MM.1S (cell line): ENCODE data around the gene KRT8.

Experiments
- DNase-seq: peaks from one replicate; pipeline ENCODE4 v3.0.0-alpha.2; 2015
- H2AFZ ChIP-seq: fragments of 300-600 bp; sonication (generic); 2 replicates; pipeline ENCODE4 v1.6.0; 2016; ENCODE audit warnings: antibody characterized with exemption, low read length
- H3F3A ChIP-seq: fragments of 300-600 bp; sonication (generic); 2 replicates; pipeline ENCODE4 v1.6.1; 2016; ENCODE audit warnings: mild to moderate bottlenecking, antibody characterized with exemption, low read length, moderate library complexity, mixed read lengths; ENCODE audit not compliant: insufficient read depth
- H3K27ac ChIP-seq: fragments of 300-600 bp; sonication (generic); 2 replicates; pipeline ENCODE4 v1.5.1; 2016; ENCODE audit warnings: mild to moderate bottlenecking, low read length
- H3K27me3 ChIP-seq: fragments of 300-600 bp; sonication (generic); replicated peaks from 2 replicates; pipeline ENCODE4 v1.6.0; 2016; ENCODE audit warnings: low read length; ENCODE audit not compliant: insufficient read depth
- H3K36me3 ChIP-seq: fragments of 300-600 bp; sonication (generic); replicated peaks from 2 replicates; pipeline ENCODE4 v1.6.1; 2016; ENCODE audit warnings: mild to moderate bottlenecking, low read length, mixed read lengths; ENCODE audit not compliant: insufficient read depth
- H3K4me1 ChIP-seq: fragments of 300-600 bp; sonication (generic); 2 replicates; pipeline ENCODE4 v1.6.1; 2016; ENCODE audit warnings: low read length, mixed read lengths
- H3K4me2 ChIP-seq: fragments of 300-600 bp; sonication (generic); 2 replicates; pipeline ENCODE4 v1.6.0; 2016; ENCODE audit warnings: low read depth, low read length
- H3K4me3 ChIP-seq: fragments of 300-600 bp; sonication (generic); 2 replicates; pipeline ENCODE4 v1.5.1; 2016; ENCODE audit warnings: low read length, mixed read lengths
- H3K79me2 ChIP-seq: fragments of 300-600 bp; sonication (generic); 2 replicates; pipeline ENCODE4 v1.6.1; 2016; ENCODE audit warnings: mixed run types, low read length, mixed read lengths
- H3K9ac ChIP-seq: fragments of 300-600 bp; sonication (generic); 2 replicates; pipeline ENCODE4 v1.6.1; 2016; ENCODE audit warnings: low read length, mixed read lengths
- H3K9me2 ChIP-seq: fragments of 300-600 bp; sonication (generic); replicated peaks from 2 replicates; pipeline ENCODE4 v1.6.1; 2016; ENCODE audit warnings: mild to moderate bottlenecking, low read length, mixed read lengths; ENCODE audit not compliant: insufficient read depth
- H3K9me3 ChIP-seq: fragments of 300-600 bp; sonication (generic); replicated peaks from 2 replicates; pipeline ENCODE4 v1.6.1; 2016; ENCODE audit warnings: mild to moderate bottlenecking, low read length, mixed read lengths; ENCODE audit not compliant: insufficient read depth
- H4K20me1 ChIP-seq: fragments of 300-600 bp; sonication (generic); 2 replicates; pipeline ENCODE4 v1.6.1; 2016; ENCODE audit warnings: mild to moderate bottlenecking, low read length, moderate library complexity, mixed read lengths; ENCODE audit not compliant: insufficient read depth
- EZH2 ChIP-seq: fragments of 300-600 bp; sonication (generic); optimal IDR thresholded peaks from 2 replicates; pipeline ENCODE3; 2017; ENCODE audit warnings: low read depth, mild to moderate bottlenecking, antibody characterized with exemption, low read length, mixed read lengths
- EZH2phosphoT487 ChIP-seq: fragments of 300-600 bp; sonication (generic); IDR thresholded peaks from 2 replicates; pipeline ENCODE4 v1.6.1; 2018; ENCODE audit warnings: antibody characterized with exemption, low read length
- TF ChIP-seq, protein P1 (sequence below): fragments of 300-600 bp; sonication (generic); IDR thresholded peaks from 2 replicates; pipeline ENCODE4 v1.5.1; 2016; ENCODE audit warnings: antibody characterized with exemption, low read length, mixed read lengths

The KRT8 gene

DNA sequence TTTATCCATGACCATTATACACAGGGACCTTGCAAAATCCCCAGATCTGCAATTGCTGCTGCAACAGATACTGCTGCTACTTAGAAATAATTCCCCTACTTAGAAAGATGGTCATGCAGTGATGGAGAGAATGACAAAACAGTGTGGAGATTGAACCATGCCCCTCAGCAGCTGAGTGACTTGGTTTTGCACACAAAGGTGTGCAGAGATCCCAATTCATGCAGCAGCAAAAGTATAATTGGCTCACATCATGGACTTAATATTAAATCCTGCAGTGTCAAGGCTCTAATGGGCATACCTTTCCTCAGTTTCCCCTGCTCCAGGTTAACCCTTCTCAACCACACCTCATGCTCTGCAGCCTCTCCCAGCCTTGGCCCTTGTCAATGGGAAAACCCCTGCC is 53.1 kb downstream of the KRT8 start:
- Histone ChIP-seq H3F3A (no peaks in the 10 kb centered on the region), H3K4me2 (no peak overlapping the region), H3K9me3 (no peaks in the 10 kb centered on the region), H3K4me1 (no peaks in the 10 kb centered on the region), H3K27ac (no peak overlapping the region), H3K9me2 (no peaks in the 10 kb centered on the region), H3K36me3 (no peaks in the 10 kb centered on the region), H4K20me1 (no peaks in the 10 kb centered on the region), H2AFZ (no peak overlapping the region), H3K79me2 (no peaks in the 10 kb centered on the region), H3K4me3 (no peak overlapping the region), H3K27me3 (peaks cover 68% of the 10 kb centered on the region), H3K9ac (no peak overlapping the region)
- DNase-seq, result no peak
- TF ChIP-seq, protein P1, sequence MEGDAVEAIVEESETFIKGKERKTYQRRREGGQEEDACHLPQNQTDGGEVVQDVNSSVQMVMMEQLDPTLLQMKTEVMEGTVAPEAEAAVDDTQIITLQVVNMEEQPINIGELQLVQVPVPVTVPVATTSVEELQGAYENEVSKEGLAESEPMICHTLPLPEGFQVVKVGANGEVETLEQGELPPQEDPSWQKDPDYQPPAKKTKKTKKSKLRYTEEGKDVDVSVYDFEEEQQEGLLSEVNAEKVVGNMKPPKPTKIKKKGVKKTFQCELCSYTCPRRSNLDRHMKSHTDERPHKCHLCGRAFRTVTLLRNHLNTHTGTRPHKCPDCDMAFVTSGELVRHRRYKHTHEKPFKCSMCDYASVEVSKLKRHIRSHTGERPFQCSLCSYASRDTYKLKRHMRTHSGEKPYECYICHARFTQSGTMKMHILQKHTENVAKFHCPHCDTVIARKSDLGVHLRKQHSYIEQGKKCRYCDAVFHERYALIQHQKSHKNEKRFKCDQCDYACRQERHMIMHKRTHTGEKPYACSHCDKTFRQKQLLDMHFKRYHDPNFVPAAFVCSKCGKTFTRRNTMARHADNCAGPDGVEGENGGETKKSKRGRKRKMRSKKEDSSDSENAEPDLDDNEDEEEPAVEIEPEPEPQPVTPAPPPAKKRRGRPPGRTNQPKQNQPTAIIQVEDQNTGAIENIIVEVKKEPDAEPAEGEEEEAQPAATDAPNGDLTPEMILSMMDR, result no peak
- TF ChIP-seq EZH2phosphoT487 (no peak), EZH2 (no peak)

DNA sequence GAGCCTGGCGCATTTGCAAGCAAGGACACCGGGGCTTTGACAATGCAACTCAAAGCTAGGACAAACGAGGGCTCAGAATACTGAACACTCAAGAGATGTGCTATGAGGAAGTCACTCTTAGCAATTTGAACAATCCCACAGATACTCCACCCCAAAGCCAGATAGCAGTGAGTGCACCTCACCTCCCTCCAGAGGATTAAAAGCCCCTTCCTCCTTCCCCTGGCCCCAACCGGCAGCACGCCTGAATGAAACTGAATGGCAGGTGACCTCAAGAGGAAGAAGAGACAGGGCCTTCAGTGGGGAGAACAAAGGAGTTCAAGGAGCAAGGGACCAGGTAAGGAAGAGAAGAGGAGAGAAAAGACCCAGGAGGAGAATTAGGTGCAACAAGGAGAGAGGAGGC is 54.2 kb downstream of the KRT8 start:
- no peak for DNase-seq
- Histone ChIP-seq H4K20me1 (no peaks in the 10 kb centered on the region), H3K27ac (no peak overlapping the region), H3K36me3 (no peaks in the 10 kb centered on the region), H3K9me2 (no peaks in the 10 kb centered on the region), H3K4me3 (no peak overlapping the region), H2AFZ (no peak overlapping the region), H3K9me3 (no peaks in the 10 kb centered on the region), H3K27me3 (peaks cover 76% of the 10 kb centered on the region), H3F3A (no peaks in the 10 kb centered on the region), H3K9ac (no peak overlapping the region), H3K4me2 (no peak overlapping the region), H3K4me1 (no peaks in the 10 kb centered on the region), H3K79me2 (no peaks in the 10 kb centered on the region)
- TF ChIP-seq, protein P1, result no peak
- TF ChIP-seq EZH2phosphoT487 (no peak), EZH2 (no peak)

DNA sequence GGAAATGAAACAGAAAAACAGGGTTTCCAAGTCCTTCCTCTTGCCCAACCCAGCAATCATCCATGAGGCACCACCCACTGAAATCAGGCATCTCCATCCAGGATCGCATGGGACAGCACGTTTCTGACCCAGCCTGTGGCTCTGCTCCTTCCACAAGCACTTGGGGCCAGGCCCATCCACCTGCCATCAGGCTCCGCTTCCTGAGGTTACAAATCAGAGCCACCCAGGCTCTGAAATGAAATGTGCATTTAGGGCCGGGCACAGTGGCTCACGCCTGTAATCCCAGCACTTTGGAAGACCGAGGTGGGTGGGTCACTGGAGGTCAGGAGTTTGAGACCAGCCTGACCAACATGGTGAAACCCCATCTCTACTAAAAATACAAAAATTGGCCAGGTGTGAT is 55.4 kb downstream of the KRT8 start:
- TF ChIP-seq EZH2phosphoT487, result no peak
- TF ChIP-seq, protein P1, result no peak
- TF ChIP-seq EZH2, result no peak
- H3K27me3 ChIP-seq, result peaks cover 86% of the 10 kb centered on the region

More for the DNA sequence above, 55.4 kb downstream of the KRT8 start:
- Histone ChIP-seq H2AFZ (no peak overlapping the region), H3K4me1 (no peaks in the 10 kb centered on the region), H3F3A (no peaks in the 10 kb centered on the region), H4K20me1 (no peaks in the 10 kb centered on the region), H3K79me2 (no peaks in the 10 kb centered on the region), H3K9me3 (no peaks in the 10 kb centered on the region), H3K4me3 (no peak overlapping the region), H3K36me3 (no peaks in the 10 kb centered on the region), H3K9me2 (no peaks in the 10 kb centered on the region), H3K27ac (no peak overlapping the region), H3K4me2 (no peak overlapping the region), H3K9ac (no peak overlapping the region)
- DNase-seq, result no peak
